ENCODE results near the gene PHETA1. TPM values are rescaled to one million over a fixed set of nuclear protein-coding genes. Genes with fewer than 3 reads are reported as not detected.
"Not testable (repeated sequence)": the region's sequence is repeated elsewhere in the genome, so short reads cannot be mapped to it uniquely, and the experiment has no call there.

PHETA1 gene
- total RNA-seq, 1 experiment from 2014 or later = 26.2 TPM

- no peaks in the 10 kb centered on the region for H3K27me3 ChIP-seq (ENCODE audit: insufficient read depth, low read depth)
- DNase-seq = no peak
- no peaks in the 10 kb centered on the region for H3K9me3 ChIP-seq (ENCODE audit: insufficient read depth, low read depth)
- peaks cover 41% of the 10 kb centered on the region for H3K4me1 ChIP-seq (replicated peaks; ENCODE audit: insufficient read depth)
- H3K9me2 ChIP-seq (ENCODE audit: insufficient read depth) = no peaks in the 10 kb centered on the region
- peaks cover 33% of the 10 kb centered on the region for H3K79me2 ChIP-seq (ENCODE audit: low read depth)
- 0 out of 2 replicates have a peak overlapping the region, but pooled peaks have one; percentile 30 for H3K27ac ChIP-seq
- peak overlapping the region; percentile 53 for H3K4me2 ChIP-seq
- no peaks in the 10 kb centered on the region for H3K36me3 ChIP-seq (ENCODE audit: low read depth)
- POLR2A ChIA-PET (ENCODE audit: unreplicated experiment) = no interaction called here
- H2AFZ ChIP-seq = no peak overlapping the region
- H3F3A ChIP-seq (ENCODE audit: insufficient read depth, low read depth) = peaks cover 43% of the 10 kb centered on the region
- no peaks in the 10 kb centered on the region for H4K20me1 ChIP-seq (ENCODE audit: insufficient read depth)
- CTCF ChIA-PET = no interaction called here
- intact Hi-C loops (cut with micrococcal nuclease; ENCODE audit: unreplicated experiment) = no loop called here
- BruUV-seq (replicated peaks) = TSS peak; percentile 80
- no peak for TF ChIP-seq CTCF (conservative IDR thresholded peaks at IDR 0.05)
- TF ChIP-seq EZH2 (IDR thresholded peaks at IDR 0.05; ENCODE audit: low read depth) = no peak
- no peak overlapping the region for H3K4me3 ChIP-seq
Observed at GRCh38 chr12:111404362-111405148, 35.7 kb upstream of the PHETA1 start.

DNA sequence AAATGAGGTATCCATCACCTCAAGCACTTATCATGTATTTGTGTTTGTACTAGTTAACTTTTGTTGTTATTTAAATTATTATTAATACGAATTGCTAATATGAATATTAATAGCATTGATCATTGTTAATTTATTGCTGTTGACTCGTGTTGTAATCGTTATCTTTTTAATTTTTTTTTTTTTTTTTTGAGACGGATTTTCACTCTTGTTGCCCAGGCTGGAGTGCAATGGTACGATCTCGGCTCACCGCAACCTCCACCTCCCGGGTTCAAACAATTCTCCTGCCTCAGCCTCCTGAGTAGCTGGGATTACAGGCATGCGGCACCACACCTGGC, 33.6 kb upstream of the PHETA1 start:
- H3K9me2 ChIP-seq (ENCODE audit: insufficient read depth); H3K27ac ChIP-seq; H3K9me3 ChIP-seq (ENCODE audit: insufficient read depth, low read depth); H3K27me3 ChIP-seq (ENCODE audit: insufficient read depth, low read depth); H3K36me3 ChIP-seq (ENCODE audit: low read depth); H2AFZ ChIP-seq; BruUV-seq (replicated peaks); H4K20me1 ChIP-seq (ENCODE audit: insufficient read depth); DNase-seq; H3K4me2 ChIP-seq; H3K4me3 ChIP-seq; POLR2A ChIA-PET (ENCODE audit: unreplicated experiment): not testable (repeated sequence)
- Histone ChIP-seq H3K4me1 (replicated peaks; ENCODE audit: insufficient read depth) (peaks cover 29% of the 10 kb centered on the region), H3F3A (ENCODE audit: insufficient read depth, low read depth) (peaks cover 51% of the 10 kb centered on the region), H3K79me2 (ENCODE audit: low read depth) (peaks cover 13% of the 10 kb centered on the region)
- intact Hi-C loops (cut with micrococcal nuclease; ENCODE audit: unreplicated experiment) = loop anchor here (2.0 kb wide), 1 partner anchor 48 kb away; no protein-coding TSS in a partner anchor
- CTCF ChIA-PET = interaction anchor here (0.5 kb wide), 1 partner anchor 162 kb away, joined by 3 read pairs; no protein-coding TSS in a partner anchor

- H3K4me3 ChIP-seq = no peak overlapping the region
- H3K4me1 ChIP-seq (replicated peaks; ENCODE audit: insufficient read depth) = peaks cover 32% of the 10 kb centered on the region
- H3K9me3 ChIP-seq (ENCODE audit: insufficient read depth, low read depth) = no peaks in the 10 kb centered on the region
- no peak overlapping the region for H2AFZ ChIP-seq
- no peak overlapping the region for H3K4me2 ChIP-seq
- no TSS peak for BruUV-seq (replicated peaks)
- no peaks in the 10 kb centered on the region for H3K36me3 ChIP-seq (ENCODE audit: low read depth)
- no peak overlapping the region for H3K27ac ChIP-seq
- H3F3A ChIP-seq (ENCODE audit: insufficient read depth, low read depth) = peaks cover 64% of the 10 kb centered on the region
- H4K20me1 ChIP-seq (ENCODE audit: insufficient read depth) = no peaks in the 10 kb centered on the region
- intact Hi-C loops (cut with micrococcal nuclease; ENCODE audit: unreplicated experiment) = no loop called here
- TF ChIP-seq CTCF (conservative IDR thresholded peaks at IDR 0.05) = no peak
- TF ChIP-seq EZH2 (IDR thresholded peaks at IDR 0.05; ENCODE audit: low read depth) = no peak
- POLR2A ChIA-PET (ENCODE audit: unreplicated experiment) = no interaction called here
- CTCF ChIA-PET = no interaction called here
- 0 out of 2 replicates have a peak, but pooled peaks cover under 1% of the 10 kb centered on the region for H3K79me2 ChIP-seq (ENCODE audit: low read depth)
- no peaks in the 10 kb centered on the region for H3K27me3 ChIP-seq (ENCODE audit: insufficient read depth, low read depth)
- DNase-seq = no peak
- H3K9me2 ChIP-seq (ENCODE audit: insufficient read depth) = no peaks in the 10 kb centered on the region
Observed at GRCh38 chr12:111401167-111401605, 32.3 kb upstream of the PHETA1 start.

DNA sequence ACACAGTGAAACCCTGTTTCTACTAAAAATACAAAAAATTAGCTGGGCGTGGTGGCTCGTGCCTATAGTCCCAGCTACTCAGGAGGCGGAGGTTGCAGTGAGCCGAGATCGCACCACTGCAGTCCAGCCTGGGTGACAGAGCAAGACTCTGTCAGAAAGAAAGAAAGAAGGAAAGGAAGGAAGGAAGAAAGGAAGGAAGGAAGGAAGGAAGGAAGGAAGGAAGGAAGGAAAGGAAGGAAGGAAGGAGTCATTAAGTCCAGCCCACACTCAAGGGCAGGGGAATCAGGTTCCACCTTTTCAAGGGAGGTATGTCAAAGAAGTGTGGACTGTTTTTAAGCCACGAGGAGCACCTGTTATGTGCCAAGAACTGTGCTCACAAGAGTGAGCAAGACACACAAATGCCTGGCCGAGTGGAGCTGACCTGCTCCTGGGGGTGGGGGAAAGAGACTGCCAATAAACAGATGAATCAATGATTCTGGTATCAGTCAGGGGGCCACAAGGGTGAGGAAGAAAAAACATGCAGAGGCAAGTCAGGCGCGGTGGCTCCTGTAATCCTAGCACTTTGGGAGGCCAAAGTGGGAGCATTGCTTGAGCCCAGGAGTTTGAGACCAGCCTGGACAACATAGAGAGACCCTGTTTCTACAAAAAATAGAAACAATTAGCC, 31.0 kb upstream of the PHETA1 start:
- not testable (repeated sequence) for H3K27me3 ChIP-seq (ENCODE audit: insufficient read depth, low read depth); DNase-seq; H4K20me1 ChIP-seq (ENCODE audit: insufficient read depth); H3K27ac ChIP-seq; H3K36me3 ChIP-seq (ENCODE audit: low read depth); H2AFZ ChIP-seq; H3K4me2 ChIP-seq; H3K79me2 ChIP-seq (ENCODE audit: low read depth); H3K9me2 ChIP-seq (ENCODE audit: insufficient read depth); H3K9me3 ChIP-seq (ENCODE audit: insufficient read depth, low read depth); H3K4me3 ChIP-seq; BruUV-seq (replicated peaks)
- ChIA-PET POLR2A (ENCODE audit: unreplicated experiment) (interaction anchor here (0.7 kb wide), 1 partner anchor 77 kb away, joined by 5 read pairs; no protein-coding TSS in a partner anchor), CTCF (interaction anchor here (0.7 kb wide), 1 partner anchor 64 kb away, joined by 4 read pairs; no protein-coding TSS in a partner anchor)
- peaks cover 73% of the 10 kb centered on the region for H3F3A ChIP-seq (ENCODE audit: insufficient read depth, low read depth)
- peaks cover 35% of the 10 kb centered on the region for H3K4me1 ChIP-seq (replicated peaks; ENCODE audit: insufficient read depth)
- intact Hi-C loops (cut with micrococcal nuclease; ENCODE audit: unreplicated experiment) = loop anchor here (5.0 kb wide), 4 partner anchors 32 to 412 kb away; no protein-coding TSS in a partner anchor

Measured in PC-9 (cell line).